Activated B cell treated with CpG ODN at 0.5 μM for 24 hours (primary cell): ENCODE measurements around the gene MEN1. TPM values are rescaled to one million over a fixed set of nuclear protein-coding genes. Genes with fewer than 3 reads are reported as not detected.

Experiments
- ATAC-seq: fragments of 200-7000 bp; cut with Tn5 transposase; one replicate; pipeline ENCODE4 v1.10.0; 2021; ENCODE audit warnings: low read depth, mild to moderate bottlenecking, moderate library complexity
- CTCF ChIA-PET: fragments of 350-600 bp; sonication (Branson Sonifier 250); formaldehyde crosslinking; loops from one replicate; lab custom pipeline; 2021; ENCODE audit warnings: antibody characterized with exemption; lab: Charles Lee
- POLR2A ChIA-PET: fragments of 350-600 bp; sonication (Branson Sonifier 250); formaldehyde crosslinking; loops from one replicate; lab custom pipeline; 2021; ENCODE audit warnings: antibody characterized with exemption; lab: Charles Lee
- DNase-seq: peaks from one replicate; pipeline ENCODE4 v3.0.0; 2022
- H3K27ac Mint-ChIP-seq: one replicate; pipeline ENCODE4 v1.8.0; 2020; ENCODE audit warnings: mixed read lengths
- H3K27me3 Mint-ChIP-seq: one replicate; pipeline ENCODE4 v1.8.0; 2021; ENCODE audit warnings: mixed read lengths
- H3K36me3 Mint-ChIP-seq: one replicate; pipeline ENCODE4 v1.8.0; 2021; ENCODE audit warnings: low read depth, mixed read lengths
- H3K4me1 Mint-ChIP-seq: one replicate; pipeline ENCODE4 v1.8.0; 2021; ENCODE audit warnings: mixed read lengths
- H3K4me3 Mint-ChIP-seq: one replicate; pipeline ENCODE4 v1.8.0; 2020; ENCODE audit warnings: mild to moderate bottlenecking, mixed read lengths
- H3K9me3 Mint-ChIP-seq: one replicate; pipeline ENCODE4 v1.8.0; 2020; ENCODE audit warnings: mixed read lengths
- intact Hi-C: fragments of 100-400 bp; cut with micrococcal nuclease; formaldehyde crosslinking; loops from one replicate; pipeline ENCODE4 v1.15.1; 2024
- total RNA-seq: library from RNA; stranded (reverse); gene quantifications from 2 replicates; pipeline ENCODE4 v1.2.3, GENCODE V29; 2022
- TF ChIP-seq, protein P1 (sequence below): fragments of 200-600 bp; IDR thresholded peaks from one replicate; pipeline ENCODE4 v1.8.0; 2022; ENCODE audit warnings: antibody characterized with exemption, mild to moderate bottlenecking

MEN1 gene
- total RNA-seq, 1 donor from 2014 or later, result 44.6 TPM

DNA sequence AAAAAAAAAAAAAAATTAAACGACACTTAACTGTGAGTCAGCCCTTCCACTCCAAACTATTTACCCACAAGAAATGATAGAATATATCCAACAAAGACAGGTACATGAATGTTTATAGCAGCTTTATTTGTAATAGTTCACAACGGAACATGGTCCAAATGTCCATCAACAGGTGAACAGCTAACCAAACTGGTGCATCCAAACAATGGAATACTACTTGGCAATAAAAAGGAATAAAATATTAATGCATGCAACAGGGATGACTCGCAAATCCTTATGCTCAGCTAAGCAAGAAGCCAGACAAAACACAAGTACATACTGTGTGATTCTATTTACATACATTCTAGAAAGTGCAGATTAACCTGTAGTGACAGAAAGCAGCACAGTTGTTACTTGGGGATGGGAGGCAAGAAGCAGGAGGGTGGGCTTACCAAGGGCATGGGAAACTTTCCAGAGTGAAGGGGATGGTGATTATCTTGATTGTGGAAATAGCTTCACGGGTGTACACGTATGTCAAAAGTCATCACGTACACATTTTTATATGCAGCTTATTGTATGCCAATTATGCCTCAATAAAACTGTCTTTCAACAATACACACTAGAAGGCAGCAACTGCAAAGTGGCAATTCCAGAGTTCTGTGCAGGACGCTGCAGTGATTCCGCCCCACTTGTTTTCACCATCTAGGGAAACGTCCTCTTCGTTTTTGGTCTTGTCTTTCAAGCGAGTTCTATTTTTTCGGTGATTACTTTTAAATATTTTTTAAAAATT, 25.4 kb downstream of the MEN1 start:
- peaks cover 16% of the 10 kb centered on the region for H3K36me3 Mint-ChIP-seq
- CTCF ChIA-PET, result interaction anchor here (0.6 to 5.3 kb wide), 7 partner anchors 17 to 465 kb away, joined by 3 to 29 read pairs (median 4); partner anchors contain the start of genes CDC42BPG and MAP4K2
- intact Hi-C loops, result loop anchor here (5.0 kb wide), 1 partner anchor 227 kb away; the partner anchor contains the start of gene ARL2
- H3K4me1 Mint-ChIP-seq, result peaks cover 38% of the 10 kb centered on the region
- TF ChIP-seq, protein P1, sequence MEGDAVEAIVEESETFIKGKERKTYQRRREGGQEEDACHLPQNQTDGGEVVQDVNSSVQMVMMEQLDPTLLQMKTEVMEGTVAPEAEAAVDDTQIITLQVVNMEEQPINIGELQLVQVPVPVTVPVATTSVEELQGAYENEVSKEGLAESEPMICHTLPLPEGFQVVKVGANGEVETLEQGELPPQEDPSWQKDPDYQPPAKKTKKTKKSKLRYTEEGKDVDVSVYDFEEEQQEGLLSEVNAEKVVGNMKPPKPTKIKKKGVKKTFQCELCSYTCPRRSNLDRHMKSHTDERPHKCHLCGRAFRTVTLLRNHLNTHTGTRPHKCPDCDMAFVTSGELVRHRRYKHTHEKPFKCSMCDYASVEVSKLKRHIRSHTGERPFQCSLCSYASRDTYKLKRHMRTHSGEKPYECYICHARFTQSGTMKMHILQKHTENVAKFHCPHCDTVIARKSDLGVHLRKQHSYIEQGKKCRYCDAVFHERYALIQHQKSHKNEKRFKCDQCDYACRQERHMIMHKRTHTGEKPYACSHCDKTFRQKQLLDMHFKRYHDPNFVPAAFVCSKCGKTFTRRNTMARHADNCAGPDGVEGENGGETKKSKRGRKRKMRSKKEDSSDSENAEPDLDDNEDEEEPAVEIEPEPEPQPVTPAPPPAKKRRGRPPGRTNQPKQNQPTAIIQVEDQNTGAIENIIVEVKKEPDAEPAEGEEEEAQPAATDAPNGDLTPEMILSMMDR, result no peak
- no peak overlapping the region for H3K27ac Mint-ChIP-seq
- POLR2A ChIA-PET, result interaction anchor here (0.6 to 6.2 kb wide), 7 partner anchors 9 to 94 kb away, joined by 3 to 63 read pairs (median 5); partner anchors contain the start of gene RASGRP2
- no peaks in the 10 kb centered on the region for H3K9me3 Mint-ChIP-seq
- DNase-seq, result no peak
- no peak overlapping the region for H3K4me3 Mint-ChIP-seq
- no peak for ATAC-seq
- H3K27me3 Mint-ChIP-seq, result no peaks in the 10 kb centered on the region

DNA sequence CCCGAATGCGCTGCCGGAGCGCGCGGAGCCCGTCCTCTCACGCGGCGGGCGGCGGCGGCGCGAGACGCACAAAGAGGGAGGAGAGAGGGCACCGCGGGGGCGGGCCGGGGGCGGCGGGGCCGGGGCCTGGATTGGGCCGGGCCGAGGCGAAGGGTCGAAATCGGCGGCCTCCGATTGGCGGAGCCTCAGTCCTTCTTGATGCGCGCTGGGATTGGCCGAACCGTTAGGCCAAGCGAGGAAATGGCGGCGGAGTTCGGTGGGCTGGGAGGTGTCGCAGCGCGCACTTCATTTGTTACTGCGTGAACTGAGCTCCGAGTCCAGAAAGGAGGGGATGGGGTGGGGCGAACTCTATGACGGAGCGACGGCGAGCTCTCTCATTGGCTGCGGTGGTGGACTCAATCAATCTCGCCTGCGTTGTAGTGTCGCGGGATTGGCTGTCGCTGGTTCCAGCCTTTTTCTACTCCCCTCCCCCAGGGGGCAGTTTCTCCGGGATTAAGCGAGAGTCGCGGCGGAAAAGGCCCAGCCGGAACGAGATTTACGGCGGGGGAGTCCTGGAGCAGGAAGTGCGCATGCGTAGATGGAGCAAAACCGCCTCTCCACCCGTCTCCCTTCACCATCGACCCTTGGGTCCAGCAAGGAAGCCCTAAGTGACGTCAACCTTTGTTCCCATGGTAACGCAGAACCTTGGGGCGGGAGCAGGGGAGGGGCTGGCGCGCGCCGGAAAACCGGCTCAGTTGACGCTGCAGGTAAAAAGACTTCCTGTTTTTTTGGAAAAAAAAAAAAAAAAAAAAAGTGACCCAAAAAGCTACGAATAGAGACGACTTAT, 31.7 kb downstream of the MEN1 start, which contains the start of gene SF1:
SF1 (minus strand) TSS at position 70 of the 826 bp plus-strand sequence. CDS start 150 bp downstream, outside the sequence.
- H3K36me3 Mint-ChIP-seq, result peaks cover 41% of the 10 kb centered on the region
- H3K27me3 Mint-ChIP-seq, result no peaks in the 10 kb centered on the region
- peak within 1 kb of the TSS; percentile 99 for H3K27ac Mint-ChIP-seq

DNA sequence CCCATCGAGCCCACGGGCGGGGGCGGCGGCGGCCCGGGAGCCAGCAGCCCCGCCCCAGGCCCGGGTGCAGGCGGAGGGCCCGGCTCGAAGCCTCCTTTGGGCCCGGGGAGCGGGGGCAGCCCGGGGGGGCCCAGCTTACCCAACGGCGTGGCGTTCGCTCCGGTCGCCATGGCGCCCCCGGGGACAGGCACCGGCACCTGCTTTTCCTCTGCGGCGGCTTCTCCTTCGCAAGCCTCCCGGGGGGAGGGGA, 32.2 kb downstream of the MEN1 start:
- H3K9me3 Mint-ChIP-seq, result no peaks in the 10 kb centered on the region
- H3K4me1 Mint-ChIP-seq, result peaks cover 79% of the 10 kb centered on the region
- H3K36me3 Mint-ChIP-seq, result peaks cover 46% of the 10 kb centered on the region
- DNase-seq, result no peak
- intact Hi-C loops, result loop anchor here (1.0 to 10.0 kb wide), 9 partner anchors 24 to 533 kb away; partner anchors contain the start of genes ATG2A, EHD1, FKBP2 and MEN1
- peak overlapping the region; percentile 99 for H3K27ac Mint-ChIP-seq
- ATAC-seq, result peak; percentile 1
- H3K27me3 Mint-ChIP-seq, result no peaks in the 10 kb centered on the region
- TF ChIP-seq, protein P1, result no peak
- peak overlapping the region; percentile 88 for H3K4me3 Mint-ChIP-seq
- CTCF ChIA-PET, result interaction anchor here (0.9 to 1.4 kb wide), 4 partner anchors 21 to 89 kb away, joined by 3 to 4 read pairs (median 4); partner anchors contain the start of gene CDC42BPG
- POLR2A ChIA-PET, result interaction anchor here (0.6 to 6.5 kb wide), 35 partner anchors 10 to 1988 kb away, joined by 3 to 197 read pairs (median 7); partner anchors contain the start of genes ARL2, CFL1, DPF2 and EHD1

More for the DNA sequence above, 31.7 kb downstream of the MEN1 start, which contains the start of gene SF1:
- Mint-ChIP-seq H3K9me3 (no peaks in the 10 kb centered on the region), H3K4me3 (peak within 1 kb of the TSS; percentile 90), H3K4me1 (peaks cover 75% of the 10 kb centered on the region)
- CTCF ChIA-PET, result interaction anchor here (0.9 to 1.4 kb wide), 5 partner anchors 21 to 90 kb away, joined by 3 to 4 read pairs (median 3); partner anchors contain the start of gene CDC42BPG
- peak; percentile 81 for ATAC-seq
- intact Hi-C loops, result loop anchor here (1.0 to 10.0 kb wide), 9 partner anchors 24 to 534 kb away; partner anchors contain the start of genes ATG2A, EHD1, FKBP2 and MEN1
- peak; percentile 91 for DNase-seq
- POLR2A ChIA-PET, result interaction anchor here (0.5 to 6.5 kb wide), 60 partner anchors 8 to 1989 kb away, joined by 3 to 197 read pairs (median 5); partner anchors contain the start of genes ARL2, CAPN1, CCDC88B and CDC42BPG
- TF ChIP-seq, protein P1, result no peak

DNA sequence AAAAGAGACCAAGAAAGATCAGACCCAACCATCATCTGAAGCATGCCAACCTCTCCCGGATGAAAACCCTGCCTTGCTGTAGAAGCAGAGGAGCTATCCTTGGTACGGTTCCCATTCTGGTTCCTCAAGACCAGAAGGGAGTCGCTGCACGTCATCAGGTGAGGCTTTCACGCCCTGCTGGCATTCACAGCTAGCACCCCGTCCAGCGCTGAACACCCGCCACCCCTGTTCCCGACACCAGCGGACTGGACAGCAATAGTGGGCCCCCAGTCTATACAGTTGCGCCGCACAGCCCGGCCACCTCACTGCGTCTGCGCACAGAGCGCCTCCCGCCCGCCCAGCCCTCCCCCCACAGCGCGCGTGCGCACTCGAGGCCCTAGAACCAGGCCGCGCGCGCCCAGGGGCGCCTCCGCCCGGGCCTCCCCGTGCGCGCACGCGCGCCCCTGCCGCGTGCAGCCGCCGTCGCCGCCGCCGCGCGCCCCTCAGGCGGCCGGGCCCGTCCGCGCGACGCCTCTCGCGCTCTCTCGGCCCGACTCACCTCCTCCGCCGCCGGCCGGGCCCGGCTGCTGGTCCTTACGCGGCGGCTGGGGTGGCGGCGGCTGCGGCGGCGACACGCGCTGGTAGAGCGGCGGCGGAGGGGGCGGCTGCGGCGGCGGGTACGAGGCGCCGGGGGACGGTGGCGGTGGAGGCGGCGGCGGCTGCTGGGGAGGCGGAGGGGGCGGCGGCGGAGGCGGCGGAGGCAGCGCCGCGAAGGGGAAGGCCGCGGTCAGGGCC, 32.7 kb downstream of the MEN1 start:
- peak; percentile 79 for DNase-seq
- Mint-ChIP-seq H3K4me1 (peaks cover 79% of the 10 kb centered on the region), H3K4me3 (peak overlapping the region; percentile 90), H3K36me3 (peaks cover 51% of the 10 kb centered on the region), H3K9me3 (no peaks in the 10 kb centered on the region), H3K27ac (peak overlapping the region; percentile 87), H3K27me3 (no peaks in the 10 kb centered on the region)
- peak; percentile 2 for ATAC-seq
- TF ChIP-seq, protein P1, result no peak
- POLR2A ChIA-PET, result interaction anchor here (0.6 to 6.5 kb wide), 14 partner anchors 11 to 557 kb away, joined by 3 to 197 read pairs (median 6); partner anchors contain the start of genes MAP4K2, PRDX5, RASGRP2 and TRMT112
- CTCF ChIA-PET, result interaction anchor here (0.6 to 2.2 kb wide), 3 partner anchors 14 to 778 kb away, joined by 4 to 11 read pairs (median 7); no protein-coding TSS in a partner anchor
- intact Hi-C loops, result loop anchor here (1.0 to 10.0 kb wide), 10 partner anchors 15 to 533 kb away; partner anchors contain the start of genes ATG2A, EHD1, FKBP2 and MEN1
